ENCODE measurements around the gene TSPAN9.

DNA sequence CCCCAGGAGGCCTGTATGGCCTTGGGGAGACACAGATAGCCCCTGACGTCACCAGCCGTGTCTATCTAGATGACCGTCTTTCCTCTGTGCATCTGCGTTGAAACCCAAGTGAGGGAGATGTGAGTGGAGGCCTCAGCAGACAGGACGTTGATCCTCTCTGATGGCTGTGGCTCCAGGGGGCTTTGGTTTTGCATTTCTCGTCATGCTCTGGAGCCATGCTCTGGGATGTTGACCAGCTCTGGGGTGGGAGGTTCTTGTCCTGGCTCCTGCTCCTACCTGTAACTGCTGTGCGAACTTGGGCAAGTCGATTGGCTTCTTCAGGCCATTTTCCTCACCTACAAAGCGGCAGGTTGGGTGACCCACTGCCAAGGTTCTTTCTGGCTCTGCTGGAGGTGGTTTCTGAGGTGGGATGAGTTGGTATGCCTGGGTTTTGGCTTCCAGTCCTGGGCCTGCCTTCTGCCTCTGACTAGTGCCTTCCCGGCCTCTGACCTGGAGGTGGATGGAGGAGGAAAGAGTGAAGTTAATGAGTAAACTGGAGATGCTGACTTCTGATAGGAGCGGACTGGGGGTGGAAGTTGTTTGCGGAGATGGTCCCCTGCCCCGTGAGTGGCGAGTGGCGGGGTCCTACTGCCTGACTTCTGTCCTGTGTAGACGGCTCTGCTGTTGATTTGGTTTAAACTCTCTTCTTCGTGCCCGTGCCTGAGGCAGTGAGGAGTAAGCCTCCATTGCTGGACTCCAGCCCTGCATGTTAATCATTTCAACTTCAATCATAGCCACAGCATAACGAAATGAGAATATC, 8.4 kb downstream of the TSPAN9 start:
- TF ChIP-seq, protein P1, sequence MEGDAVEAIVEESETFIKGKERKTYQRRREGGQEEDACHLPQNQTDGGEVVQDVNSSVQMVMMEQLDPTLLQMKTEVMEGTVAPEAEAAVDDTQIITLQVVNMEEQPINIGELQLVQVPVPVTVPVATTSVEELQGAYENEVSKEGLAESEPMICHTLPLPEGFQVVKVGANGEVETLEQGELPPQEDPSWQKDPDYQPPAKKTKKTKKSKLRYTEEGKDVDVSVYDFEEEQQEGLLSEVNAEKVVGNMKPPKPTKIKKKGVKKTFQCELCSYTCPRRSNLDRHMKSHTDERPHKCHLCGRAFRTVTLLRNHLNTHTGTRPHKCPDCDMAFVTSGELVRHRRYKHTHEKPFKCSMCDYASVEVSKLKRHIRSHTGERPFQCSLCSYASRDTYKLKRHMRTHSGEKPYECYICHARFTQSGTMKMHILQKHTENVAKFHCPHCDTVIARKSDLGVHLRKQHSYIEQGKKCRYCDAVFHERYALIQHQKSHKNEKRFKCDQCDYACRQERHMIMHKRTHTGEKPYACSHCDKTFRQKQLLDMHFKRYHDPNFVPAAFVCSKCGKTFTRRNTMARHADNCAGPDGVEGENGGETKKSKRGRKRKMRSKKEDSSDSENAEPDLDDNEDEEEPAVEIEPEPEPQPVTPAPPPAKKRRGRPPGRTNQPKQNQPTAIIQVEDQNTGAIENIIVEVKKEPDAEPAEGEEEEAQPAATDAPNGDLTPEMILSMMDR (IDR thresholded peaks at IDR 0.05): no peak
- no peak for TF ChIP-seq POLR2A (IDR thresholded peaks at IDR 0.05)
